ENCODE measurements around the gene FAM227B.
"Not testable (repeated sequence)": the region's sequence is repeated elsewhere in the genome, so short reads cannot be mapped to it uniquely, and the experiment has no call there.

Gene FAM227B

DNA sequence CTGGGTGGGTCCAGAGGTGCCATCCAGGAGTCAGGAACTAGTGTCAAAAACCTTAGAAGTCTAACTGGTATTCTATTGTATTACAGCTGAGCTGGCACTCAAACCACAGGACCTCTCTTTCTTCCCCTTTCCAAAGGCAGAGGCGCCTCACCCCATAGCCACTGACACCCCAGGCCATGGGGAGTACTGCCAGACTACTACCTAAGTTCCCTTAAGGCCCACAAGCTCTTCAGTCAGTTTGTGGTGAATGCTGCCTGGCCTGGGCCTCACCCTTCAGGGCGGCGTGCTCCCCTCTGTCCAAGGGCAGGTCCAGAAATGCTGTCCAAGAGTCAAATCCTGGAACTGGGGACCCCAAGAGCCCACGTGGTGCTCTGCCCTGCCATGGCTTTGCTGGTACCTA lies 240.6 kb downstream of the FAM227B start:
- in situ Hi-C loops (cut with MboI; ENCODE audit: low pct_unique_long_range_greater_than_20kb, low sequenced_read_pairs, unreplicated experiment): no loop called here
- DNase-seq (ENCODE audit: low spot score): no peak
- no peak for TF ChIP-seq CTCF (IDR thresholded peaks at IDR 0.05; ENCODE audit: extremely low read depth, insufficient read depth, missing control alignments)

DNA sequence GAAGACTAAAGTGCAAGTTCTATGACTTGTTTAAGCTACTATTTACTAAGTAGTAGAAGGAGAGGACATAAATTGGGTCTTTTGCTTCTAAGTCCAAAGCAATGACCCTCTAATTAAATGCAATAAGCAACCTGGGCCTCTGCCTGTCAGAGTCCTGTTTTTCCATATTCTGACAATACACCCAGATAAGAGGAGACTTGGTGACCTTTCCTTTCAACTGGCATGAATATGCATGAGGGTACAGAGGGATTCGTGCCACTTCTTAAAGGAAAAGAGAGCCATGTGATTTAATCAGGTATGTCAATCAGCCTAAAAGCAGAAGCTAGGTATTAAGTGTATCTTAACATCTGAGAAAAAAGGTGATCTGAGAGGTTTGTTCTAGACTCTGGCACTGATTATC lies 248.3 kb downstream of the FAM227B start:
- DNase-seq (ENCODE audit: low spot score): no peak
- in situ Hi-C loops (cut with MboI; ENCODE audit: low pct_unique_long_range_greater_than_20kb, low sequenced_read_pairs, unreplicated experiment): no loop called here
- no peak for TF ChIP-seq CTCF (IDR thresholded peaks at IDR 0.05; ENCODE audit: extremely low read depth, insufficient read depth, missing control alignments)

DNA sequence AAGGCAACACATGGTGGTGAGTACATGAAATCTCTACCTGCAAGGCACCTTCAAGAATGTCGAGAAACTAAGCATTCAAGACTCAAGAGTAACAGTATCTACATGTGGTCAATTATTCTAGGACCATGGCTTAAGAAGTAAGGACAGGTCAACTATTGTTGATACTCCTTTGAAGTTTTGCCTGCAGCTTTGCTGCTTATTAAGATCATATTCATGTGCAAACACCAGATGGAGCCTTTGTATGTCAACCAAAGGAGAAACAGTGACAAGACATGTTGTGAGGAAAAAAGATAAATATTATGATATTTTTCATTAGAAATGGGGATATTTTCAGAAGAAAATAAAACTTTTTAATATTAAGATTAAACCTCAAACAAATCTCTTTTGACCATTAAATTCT lies 249.8 kb downstream of the FAM227B start:
- TF ChIP-seq CTCF (IDR thresholded peaks at IDR 0.05; ENCODE audit: extremely low read depth, insufficient read depth, missing control alignments): peak; percentile 16
- no peak for DNase-seq (ENCODE audit: low spot score)
- in situ Hi-C loops (cut with MboI; ENCODE audit: low pct_unique_long_range_greater_than_20kb, low sequenced_read_pairs, unreplicated experiment): no loop called here

DNA sequence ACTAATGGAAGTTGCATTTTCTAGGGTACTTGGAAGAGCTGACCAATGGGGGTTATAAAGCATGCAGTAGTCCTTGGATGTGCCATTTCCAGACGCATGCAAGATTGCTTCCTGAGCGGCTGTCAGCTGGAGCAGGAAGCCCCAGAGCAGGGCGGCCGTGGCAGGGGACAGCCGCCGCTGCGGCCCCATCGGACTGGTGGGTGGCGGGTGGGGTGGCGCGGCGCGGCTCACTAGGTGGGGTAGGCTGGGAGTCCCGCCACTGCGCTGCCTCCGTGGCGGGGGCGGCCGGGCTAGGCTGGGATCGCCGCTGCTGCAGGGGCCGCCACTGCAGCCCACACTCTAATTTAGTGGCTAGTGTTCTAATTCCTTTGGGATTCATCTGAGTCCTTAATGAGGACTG lies 254.1 kb downstream of the FAM227B start:
- no peak for DNase-seq (ENCODE audit: low spot score)
- in situ Hi-C loops (cut with MboI; ENCODE audit: low pct_unique_long_range_greater_than_20kb, low sequenced_read_pairs, unreplicated experiment): no loop called here
- TF ChIP-seq CTCF (IDR thresholded peaks at IDR 0.05; ENCODE audit: extremely low read depth, insufficient read depth, missing control alignments): no peak

DNA sequence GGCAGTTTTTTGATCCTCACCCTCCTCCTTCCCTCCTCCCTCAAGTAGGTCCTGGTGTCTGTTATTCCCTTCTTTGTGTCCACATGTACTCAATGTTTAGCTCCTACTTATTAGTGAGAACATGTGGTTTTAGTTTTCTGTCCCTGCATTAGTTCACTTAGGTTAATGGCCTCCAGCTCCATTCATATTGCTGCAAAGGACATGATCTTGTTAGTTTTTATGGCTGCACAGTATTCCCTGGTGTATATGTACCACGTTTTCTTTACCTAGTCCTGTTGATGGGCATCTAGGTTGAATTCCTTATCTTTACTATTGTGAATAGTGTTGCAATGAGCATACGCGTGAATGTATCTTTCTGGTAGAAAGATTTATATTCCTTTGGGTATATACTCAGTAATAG lies 259.2 kb downstream of the FAM227B start:
- TF ChIP-seq CTCF (IDR thresholded peaks at IDR 0.05; ENCODE audit: extremely low read depth, insufficient read depth, missing control alignments): no peak
- DNase-seq (ENCODE audit: low spot score): no peak
- in situ Hi-C loops (cut with MboI; ENCODE audit: low pct_unique_long_range_greater_than_20kb, low sequenced_read_pairs, unreplicated experiment): no loop called here

DNA sequence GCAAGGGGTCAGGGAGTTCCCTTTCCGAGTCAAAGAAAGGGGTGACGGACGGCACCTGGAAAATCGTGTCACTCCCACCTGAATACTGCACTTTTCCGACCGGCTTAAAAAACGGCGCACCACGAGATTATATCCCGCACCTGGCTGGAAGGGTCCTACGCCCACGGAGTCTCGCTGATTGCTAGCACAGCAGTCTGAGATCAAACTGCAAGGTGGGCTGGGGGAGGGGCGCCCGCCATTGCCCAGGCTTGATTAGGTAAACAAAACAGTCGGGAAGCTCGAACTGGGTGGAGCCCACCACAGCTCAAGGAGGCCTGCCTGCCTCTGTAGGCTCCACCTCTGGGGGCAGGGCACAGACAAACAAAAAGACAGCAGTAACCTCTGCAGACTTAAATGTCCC lies 266.2 kb downstream of the FAM227B start:
- DNase-seq (ENCODE audit: low spot score); in situ Hi-C loops (cut with MboI; ENCODE audit: low pct_unique_long_range_greater_than_20kb, low sequenced_read_pairs, unreplicated experiment): not testable (repeated sequence)

GRCh38 chr15:49343546-49343945 lies 277.1 kb downstream of the FAM227B start:
- in situ Hi-C loops (cut with MboI; ENCODE audit: low pct_unique_long_range_greater_than_20kb, low sequenced_read_pairs, unreplicated experiment): no loop called here
- no peak for DNase-seq (ENCODE audit: low spot score)
- TF ChIP-seq CTCF (IDR thresholded peaks at IDR 0.05; ENCODE audit: extremely low read depth, insufficient read depth, missing control alignments): no peak
